Loucy (cell line): ENCODE data around the gene GJB4.

Experiments
- H2AFZ ChIP-seq: fragments of 200-600 bp; sonication (generic); 2 replicates; pipeline ENCODE4 v1.6.0; 2016; ENCODE audit warnings: antibody characterized with exemption, mild to moderate bottlenecking, low read length, moderate library complexity
- H3F3A ChIP-seq: fragments of 200-600 bp; 2 replicates; pipeline ENCODE4 v1.6.0; 2016; ENCODE audit warnings: antibody characterized with exemption, low read depth, mild to moderate bottlenecking
- H3K27me3 ChIP-seq: fragments of 200-600 bp; sonication (generic); 2 replicates; pipeline ENCODE4 v1.6.1; 2014; ENCODE audit warnings: low read length, mild to moderate bottlenecking; ENCODE audit not compliant: insufficient read depth, poor library complexity, severe bottlenecking
- H3K36me3 ChIP-seq: fragments of 200-600 bp; sonication (generic); 2 replicates; pipeline ENCODE4 v1.6.1; 2016; ENCODE audit warnings: low read length; ENCODE audit not compliant: insufficient read depth
- H3K4me1 ChIP-seq: fragments of 200-600 bp; sonication (generic); 2 replicates; pipeline ENCODE4 v1.5.1; 2014; ENCODE audit warnings: low read length, mild to moderate bottlenecking; ENCODE audit not compliant: insufficient read depth, poor library complexity, severe bottlenecking
- H3K4me2 ChIP-seq: fragments of 200-600 bp; sonication (generic); 2 replicates; pipeline ENCODE4 v1.6.0; 2014; ENCODE audit warnings: antibody characterized with exemption, low read length, low read depth, mild to moderate bottlenecking; ENCODE audit not compliant: poor library complexity, severe bottlenecking
- H3K4me3 ChIP-seq: fragments of 200-600 bp; sonication (generic); 2 replicates; pipeline ENCODE4 v1.5.1; 2014; ENCODE audit warnings: low read length, mild to moderate bottlenecking, mixed read lengths; ENCODE audit not compliant: poor library complexity, severe bottlenecking
- H3K79me2 ChIP-seq: fragments of 200-600 bp; sonication (generic); 2 replicates; pipeline ENCODE4 v1.6.1; 2014; ENCODE audit warnings: low read length; ENCODE audit not compliant: insufficient read depth
- H3K9ac ChIP-seq: fragments of 200-600 bp; sonication (generic); 2 replicates; pipeline ENCODE4 v1.6.0; 2014; ENCODE audit warnings: mild to moderate bottlenecking, low read depth, low read length, moderate library complexity; ENCODE audit not compliant: poor library complexity, severe bottlenecking
- H3K9me2 ChIP-seq: fragments of 200-600 bp; sonication (generic); replicated peaks from 2 replicates; pipeline ENCODE4 v1.6.1; 2016; ENCODE audit warnings: low read depth, low read length, mixed read lengths
- H3K9me3 ChIP-seq: fragments of 200-600 bp; sonication (generic); 2 replicates; pipeline ENCODE4 v1.6.1; 2014; ENCODE audit warnings: mild to moderate bottlenecking, antibody characterized with exemption, low read length, low read depth; ENCODE audit not compliant: insufficient read depth
- H4K20me1 ChIP-seq: fragments of 200-600 bp; sonication (generic); 2 replicates; pipeline ENCODE4 v1.6.0; 2014; ENCODE audit warnings: antibody characterized with exemption, low read length, mild to moderate bottlenecking; ENCODE audit not compliant: insufficient read depth, poor library complexity, severe bottlenecking
- CTCF ChIP-seq: fragments of 200-600 bp; sonication (generic); conservative IDR thresholded peaks from 2 replicates; pipeline ENCODE4 v1.5.1; 2014; ENCODE audit warnings: mild to moderate bottlenecking, antibody characterized with exemption, low read length
- EZH2phosphoT487 ChIP-seq: fragments of 200-600 bp; IDR thresholded peaks from 2 replicates; pipeline ENCODE4 v1.6.1; 2018; ENCODE audit warnings: antibody characterized with exemption, mild to moderate bottlenecking, moderate library complexity, borderline replicate concordance

Gene GJB4

GRCh38 chr1:34758751-34759150 is 789 bp upstream of the GJB4 start:
- Histone ChIP-seq H3K9ac (no peak overlapping the region), H3K4me1 (no peaks in the 10 kb centered on the region), H3K36me3 (no peaks in the 10 kb centered on the region), H3K9me3 (no peaks in the 10 kb centered on the region), H3K4me2 (no peak overlapping the region), H3K4me3 (no peak overlapping the region), H3K27me3 (no peaks in the 10 kb centered on the region), H2AFZ (no peak overlapping the region), H4K20me1 (no peaks in the 10 kb centered on the region), H3F3A (no peaks in the 10 kb centered on the region), H3K79me2 (no peaks in the 10 kb centered on the region), H3K9me2 (no peaks in the 10 kb centered on the region)
- TF ChIP-seq CTCF (no peak), EZH2phosphoT487 (no peak)

- H3K27me3 ChIP-seq: no peaks in the 10 kb centered on the region
Measured at GRCh38 chr1:34761176-34761761, 1.7 kb downstream of the GJB4 start.

GRCh38 chr1:34761776-34762307 is 2.3 kb downstream of the GJB4 start:
- no peaks in the 10 kb centered on the region for H3K36me3 ChIP-seq
- no peaks in the 10 kb centered on the region for H3F3A ChIP-seq
- H3K4me2 ChIP-seq: no peak overlapping the region
- H3K9me2 ChIP-seq: no peaks in the 10 kb centered on the region
- H3K9me3 ChIP-seq: no peaks in the 10 kb centered on the region
- no peaks in the 10 kb centered on the region for H3K4me1 ChIP-seq
- no peaks in the 10 kb centered on the region for H4K20me1 ChIP-seq
- no peaks in the 10 kb centered on the region for H3K79me2 ChIP-seq
- no peak overlapping the region for H2AFZ ChIP-seq
- H3K4me3 ChIP-seq: no peak overlapping the region
- TF ChIP-seq CTCF: no peak
- no peak for TF ChIP-seq EZH2phosphoT487
- no peaks in the 10 kb centered on the region for H3K27me3 ChIP-seq
- H3K9ac ChIP-seq: no peak overlapping the region

More at GRCh38 chr1:34761176-34761761, 1.7 kb downstream of the GJB4 start:
- H3K36me3 ChIP-seq: no peaks in the 10 kb centered on the region
- H3K4me1 ChIP-seq: no peaks in the 10 kb centered on the region
- H2AFZ ChIP-seq: no peak overlapping the region
- no peaks in the 10 kb centered on the region for H3K9me3 ChIP-seq
- no peak for TF ChIP-seq CTCF
- TF ChIP-seq EZH2phosphoT487: no peak
- H3K79me2 ChIP-seq: no peaks in the 10 kb centered on the region
- no peak overlapping the region for H3K4me3 ChIP-seq
- H3K9me2 ChIP-seq: no peaks in the 10 kb centered on the region
- H3F3A ChIP-seq: no peaks in the 10 kb centered on the region
- no peaks in the 10 kb centered on the region for H4K20me1 ChIP-seq
- no peak overlapping the region for H3K9ac ChIP-seq
- no peak overlapping the region for H3K4me2 ChIP-seq
